HepG2 (cell line): ENCODE measurements around the gene FAM229A. TPM values are rescaled to one million over a fixed set of nuclear protein-coding genes. Genes with fewer than 3 reads are reported as not detected.

Experiments
- AHR ChIP-seq: IDR thresholded peaks from 2 replicates; pipeline ENCODE4 v1.6.1; 2018; ENCODE audit warnings: missing genetic modification reagents, missing compliant biosample characterization
- BCLAF1 ChIP-seq: fragments of 450-650 bp; IDR thresholded peaks from 2 replicates; pipeline ENCODE4 v1.6.1; 2017; ENCODE audit warnings: mild to moderate bottlenecking
- E2F5 ChIP-seq: sonication (generic); formaldehyde crosslinking; conservative IDR thresholded peaks from 2 replicates; pipeline ENCODE4 v1.4.0; 2020; ENCODE audit warnings: missing genetic modification reagents
- GATAD1 ChIP-seq: IDR thresholded peaks from 2 replicates; pipeline ENCODE4 v1.6.1; 2016; ENCODE audit warnings: missing genetic modification reagents, missing compliant biosample characterization
- GMEB2 ChIP-seq: IDR thresholded peaks from 2 replicates; pipeline ENCODE4 v1.6.1; 2016; ENCODE audit warnings: missing biosample characterization, missing genetic modification reagents, low read depth
- MAFK ChIP-seq, 2 experiments: IDR thresholded peaks in 1 of 2; conservative IDR thresholded peaks in 1 of 2; 2 replicates each; pipeline ENCODE4 v1.6.1; 2011; ENCODE audit warnings: improper control_type of control experiment in 2 of 2, low read length in 2 of 2
- MAZ ChIP-seq, 2 experiments: sonication (generic) in 1 of 2; formaldehyde crosslinking in 1 of 2; IDR thresholded peaks; 2 replicates each; pipeline versions ENCODE4 v1.5.0 to v1.6.1; 2012 to 2020; ENCODE audit warnings: low read depth in 2 of 2, mild to moderate bottlenecking in 2 of 2, borderline replicate concordance in 1 of 2, improper control_type of control experiment in 1 of 2, low read length in 1 of 2, missing genetic modification reagents in 1 of 2, moderate library complexity in 1 of 2
- NFYC ChIP-seq: IDR thresholded peaks from 2 replicates; pipeline ENCODE4 v1.6.1; 2016; ENCODE audit warnings: missing genetic modification reagents, missing compliant biosample characterization
- RBAK ChIP-seq: sonication (generic); formaldehyde crosslinking; IDR thresholded peaks from 2 replicates; pipeline ENCODE4 v1.5.1; 2020; ENCODE audit warnings: mild to moderate bottlenecking, missing genetic modification reagents
- SMARCE1 ChIP-seq: fragments of 450-650 bp; IDR thresholded peaks from 2 replicates; pipeline ENCODE4 v1.6.1; 2017; ENCODE audit warnings: borderline replicate concordance
- SYNCRIP ChIP-seq: fragments of 200-400 bp; formaldehyde crosslinking; IDR thresholded peaks from 2 replicates; pipeline ENCODE4 v1.6.1; 2018; ENCODE audit warnings: mild to moderate bottlenecking, low read depth, low read length; ENCODE audit not compliant: insufficient read depth
- TEAD3 ChIP-seq: optimal IDR thresholded peaks from 2 replicates; pipeline ENCODE3; 2016; ENCODE audit warnings: borderline replicate concordance
- TGIF2 ChIP-seq: IDR thresholded peaks from 2 replicates; pipeline ENCODE4 v1.6.1; 2016; ENCODE audit warnings: control low read depth, missing compliant biosample characterization
- TOPORS ChIP-seq: sonication (generic); formaldehyde crosslinking; IDR thresholded peaks from 2 replicates; pipeline ENCODE4 v1.8.0; 2023; ENCODE audit warnings: mild to moderate bottlenecking, missing genetic modification reagents
- ZBTB20 ChIP-seq: sonication (generic); formaldehyde crosslinking; IDR thresholded peaks from 2 replicates; pipeline ENCODE4 v1.8.1; 2023; ENCODE audit warnings: missing genetic modification reagents, low read depth, mild to moderate bottlenecking, borderline replicate concordance
- ZNF20 ChIP-seq: sonication (generic); formaldehyde crosslinking; IDR thresholded peaks from 2 replicates; pipeline ENCODE4 v1.4.0; 2020; ENCODE audit warnings: mild to moderate bottlenecking, moderate library complexity, missing genetic modification reagents
- ZNF230 ChIP-seq: sonication (generic); formaldehyde crosslinking; IDR thresholded peaks from 2 replicates; pipeline ENCODE4 v1.4.0; 2020; ENCODE audit warnings: mild to moderate bottlenecking, missing genetic modification reagents
- ZNF550 ChIP-seq: sonication (generic); formaldehyde crosslinking; IDR thresholded peaks from 2 replicates; pipeline ENCODE4 v1.4.0; 2020; ENCODE audit warnings: mild to moderate bottlenecking, missing genetic modification reagents, borderline replicate concordance
- ZNF614 ChIP-seq: IDR thresholded peaks from 2 replicates; pipeline ENCODE4 v1.6.1; 2018; ENCODE audit warnings: missing biosample characterization, missing genetic modification reagents, inconsistent platforms, borderline replicate concordance
- ZNF780A ChIP-seq: sonication (generic); formaldehyde crosslinking; IDR thresholded peaks from 2 replicates; pipeline ENCODE4 v1.8.0; 2022; ENCODE audit warnings: mild to moderate bottlenecking, missing genetic modification reagents, moderate library complexity
- ZNF83 ChIP-seq: sonication (generic); formaldehyde crosslinking; IDR thresholded peaks from 2 replicates; pipeline ENCODE4 v1.4.0; 2020; ENCODE audit warnings: missing genetic modification reagents, mild to moderate bottlenecking, borderline replicate concordance
- ZSCAN21 ChIP-seq: sonication (generic); formaldehyde crosslinking; IDR thresholded peaks from 2 replicates; pipeline ENCODE4 v1.8.0; 2022; ENCODE audit warnings: mild to moderate bottlenecking, missing genetic modification reagents, moderate library complexity, borderline replicate concordance
- polyA plus RNA-seq, 8 experiments: library from polyadenylated mRNA; depleted of rRNA in 3 of 8; stranded (reverse) in 7 of 8; unstranded in 1 of 8; fragments of >200 nt; fragmentation: Illumina TruSeq in 4 of 8; extraction: Trizol in 4 of 8; gene quantifications; 2 replicates each; pipeline versions ENCODE4 v1.2.1 to v1.2.3, GENCODE V29; 2011 to 2016; ENCODE audit warnings: low read depth in 4 of 8, missing spikeins in 1 of 8, mixed read lengths in 1 of 8; ENCODE audit not compliant: insufficient read depth in 1 of 8
- total RNA-seq, 5 experiments: library from RNA; depleted of rRNA; stranded (reverse); fragments of >200 nt; fragmentation: Illumina TruSeq; extraction: Trizol; gene quantifications; 2 replicates each; pipeline ENCODE4 v1.2.3, GENCODE V29; 2016; ENCODE audit warnings: low read depth in 1 of 5

Gene FAM229A
- total and polyA plus RNA-seq, 2 of the 13 experiments (the other 11 are each of a cell fraction or from before 2014, with no cell fraction given) = 3.2 to 17.6 TPM

DNA sequence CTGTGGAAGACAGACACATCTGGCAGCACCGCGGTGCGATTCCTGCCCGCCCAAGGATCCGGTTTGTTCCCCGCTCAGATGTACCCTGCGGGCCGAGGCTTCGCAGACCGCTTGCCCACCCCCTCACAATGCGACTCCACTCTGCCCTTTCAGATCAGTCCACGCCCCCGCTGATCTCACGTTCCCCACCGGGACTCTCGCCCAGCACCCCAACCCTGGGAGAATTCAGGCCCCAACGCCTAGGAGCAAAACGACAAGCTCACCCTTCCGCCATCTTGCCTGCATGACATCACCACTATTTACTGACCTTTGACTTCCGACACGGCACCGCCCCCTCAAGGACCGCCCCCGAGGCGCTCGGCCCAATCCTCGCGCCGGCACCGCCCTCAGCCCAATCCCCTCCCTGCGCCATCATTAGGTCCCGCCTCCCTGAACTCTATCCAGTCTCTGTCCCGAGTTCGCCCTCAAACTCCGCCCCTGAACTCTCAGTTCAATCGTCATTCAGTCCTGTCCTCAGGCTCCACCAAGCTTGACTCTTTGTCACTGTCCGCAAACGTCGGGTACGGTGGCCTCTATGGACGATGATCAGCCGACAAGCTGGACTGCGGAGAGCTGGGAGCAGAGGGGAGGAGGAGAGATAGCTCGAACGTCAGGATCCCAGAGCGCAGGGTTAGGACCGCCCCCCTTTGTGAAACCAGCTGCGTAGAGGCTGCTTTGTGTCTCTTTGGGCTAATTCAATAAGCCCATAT is 32.0 kb upstream of the FAM229A start, which contains the start of gene BSDC1 (continued):
- TF ChIP-seq BCLAF1 (no peak), ZBTB20 (CRISPR knock-in tag) (no peak; the same call in 1 of the 2 replicates), ZNF83 (no peak; the same call in 1 of the 2 replicates), ZNF614 (CRISPR knock-in tag) (peak; percentile 82; the same call in 1 of the 2 replicates), ZNF780A (CRISPR knock-in tag) (no peak), TOPORS (peak; percentile 58; the same call in 1 of the 2 replicates), GMEB2 (CRISPR knock-in tag) (no peak), E2F5 (CRISPR knock-in tag) (no peak), SYNCRIP (no peak), MAZ (IDR thresholded peaks at IDR 0.05; ENCODE audit: borderline replicate concordance, low read depth, low read length) (no peak; the same call in 1 of the 2 replicates), MAZ (CRISPR knock-in tag; IDR thresholded peaks at IDR 0.05; ENCODE audit: low read depth) (peak; percentile 79; the same call in 1 of the 2 replicates), TEAD3 (CRISPR knock-in tag) (no peak), MAFK (conservative IDR thresholded peaks at IDR 0.05 in 1 of 2, IDR thresholded peaks at IDR 0.05 in 1 of 2; ENCODE audit: low read length in 2 of 2) (no peak), SMARCE1 (no peak), ZSCAN21 (no peak), RBAK (CRISPR knock-in tag) (peak; percentile 80; the same call in 1 of the 2 replicates), AHR (CRISPR knock-in tag) (peak; percentile 22; the same call in 1 of the 2 replicates), ZNF20 (CRISPR knock-in tag) (no peak), GATAD1 (CRISPR knock-in tag) (peak; percentile 93), ZNF550 (CRISPR knock-in tag) (0 out of 2 replicates have a peak, but pooled peaks have one; percentile 55), TGIF2 (CRISPR knock-in tag) (peak; percentile 89), ZNF230 (CRISPR knock-in tag) (no peak; the same call in 1 of the 2 replicates), NFYC (CRISPR knock-in tag) (peak; percentile 83)
